Nephron (organoid): ENCODE data around the gene GXYLT1.
A peak's percentile ranks its signal among the peaks of the same experiment; 100 is the strongest.

Source experiments
- H3K27ac Mint-ChIP-seq, 3 experiments: 2 replicates each; pipeline ENCODE4 v1.8.0; 2020; ENCODE audit warnings: mixed read lengths in 3 of 3, mild to moderate bottlenecking in 2 of 3, moderate library complexity in 1 of 3
- H3K27me3 Mint-ChIP-seq: 2 replicates; pipeline ENCODE4 v1.8.0; 2021; ENCODE audit warnings: low read depth, mild to moderate bottlenecking, moderate library complexity, mixed read lengths
- H3K36me3 Mint-ChIP-seq: 2 replicates; pipeline ENCODE4 v1.8.0; 2020; ENCODE audit warnings: low read depth, mixed read lengths
- H3K4me1 Mint-ChIP-seq: 2 replicates; pipeline ENCODE4 v1.8.0; 2020; ENCODE audit warnings: mixed read lengths
- H3K4me3 Mint-ChIP-seq, 3 experiments: 2 replicates each; pipeline ENCODE4 v1.8.0; 2020; ENCODE audit warnings: mild to moderate bottlenecking in 3 of 3, mixed read lengths in 3 of 3, moderate library complexity in 2 of 3
- H3K9me3 Mint-ChIP-seq: 2 replicates; pipeline ENCODE4 v1.8.0; 2020; ENCODE audit warnings: mixed read lengths
- TF ChIP-seq, protein P1 (sequence below), 3 experiments: fragments of 200-600 bp; sonication (generic); IDR thresholded peaks; one replicate each; pipeline ENCODE4 v1.5.0; 2021; ENCODE audit warnings: antibody characterized with exemption in 3 of 3; ENCODE audit not compliant: unreplicated experiment in 3 of 3

Gene GXYLT1

DNA sequence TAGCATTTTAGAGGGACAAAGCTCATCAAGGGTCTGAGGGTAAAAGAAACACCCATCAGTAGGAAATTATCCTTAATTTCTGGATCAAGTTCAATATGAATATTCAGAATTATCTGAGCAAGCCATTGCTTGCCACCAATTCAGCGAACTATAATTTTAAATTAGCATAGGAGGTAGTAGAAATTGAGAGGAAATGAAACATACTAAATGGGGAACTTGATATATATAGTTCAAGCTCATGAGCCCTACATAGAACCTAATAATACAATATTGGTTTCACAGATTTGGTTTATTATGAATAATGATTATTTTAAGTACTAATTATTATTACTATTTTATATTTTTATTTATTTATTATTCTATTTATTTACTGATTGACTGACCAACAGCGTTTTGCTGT is 42.1 kb upstream of the GXYLT1 start:
- Mint-ChIP-seq H3K27ac (no peak overlapping the region), H3K4me3 (no peak overlapping the region), H3K9me3 (no peaks in the 10 kb centered on the region), H3K36me3 (peaks cover 21% of the 10 kb centered on the region), H3K4me1 (peaks cover 10% of the 10 kb centered on the region), H3K27me3 (no peaks in the 10 kb centered on the region)
- TF ChIP-seq, protein P1, sequence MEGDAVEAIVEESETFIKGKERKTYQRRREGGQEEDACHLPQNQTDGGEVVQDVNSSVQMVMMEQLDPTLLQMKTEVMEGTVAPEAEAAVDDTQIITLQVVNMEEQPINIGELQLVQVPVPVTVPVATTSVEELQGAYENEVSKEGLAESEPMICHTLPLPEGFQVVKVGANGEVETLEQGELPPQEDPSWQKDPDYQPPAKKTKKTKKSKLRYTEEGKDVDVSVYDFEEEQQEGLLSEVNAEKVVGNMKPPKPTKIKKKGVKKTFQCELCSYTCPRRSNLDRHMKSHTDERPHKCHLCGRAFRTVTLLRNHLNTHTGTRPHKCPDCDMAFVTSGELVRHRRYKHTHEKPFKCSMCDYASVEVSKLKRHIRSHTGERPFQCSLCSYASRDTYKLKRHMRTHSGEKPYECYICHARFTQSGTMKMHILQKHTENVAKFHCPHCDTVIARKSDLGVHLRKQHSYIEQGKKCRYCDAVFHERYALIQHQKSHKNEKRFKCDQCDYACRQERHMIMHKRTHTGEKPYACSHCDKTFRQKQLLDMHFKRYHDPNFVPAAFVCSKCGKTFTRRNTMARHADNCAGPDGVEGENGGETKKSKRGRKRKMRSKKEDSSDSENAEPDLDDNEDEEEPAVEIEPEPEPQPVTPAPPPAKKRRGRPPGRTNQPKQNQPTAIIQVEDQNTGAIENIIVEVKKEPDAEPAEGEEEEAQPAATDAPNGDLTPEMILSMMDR (IDR thresholded peaks at IDR 0.05; ENCODE audit: unreplicated experiment in 3 of 3) = no peak

DNA sequence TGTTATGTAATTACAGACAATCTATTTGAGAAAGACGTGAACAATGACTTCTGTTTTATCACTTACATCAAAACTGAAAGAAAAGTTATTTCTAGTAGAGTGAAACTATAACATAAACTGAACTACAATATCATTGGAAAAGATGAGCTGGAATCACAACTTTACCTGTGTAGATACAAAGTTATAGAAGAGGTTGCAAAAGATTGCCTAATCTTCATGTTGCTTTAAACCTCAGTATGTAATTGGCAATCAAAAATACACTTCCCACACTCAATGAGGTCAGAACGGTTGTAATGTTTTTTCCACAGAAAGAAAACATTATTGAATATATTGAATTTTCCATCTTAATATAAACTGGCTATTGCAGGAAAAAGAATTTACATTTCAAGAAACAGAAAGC is 37.7 kb upstream of the GXYLT1 start:
- TF ChIP-seq, protein P1 (IDR thresholded peaks at IDR 0.05; ENCODE audit: unreplicated experiment in 3 of 3) = no peak
- H3K36me3 Mint-ChIP-seq = peaks cover 42% of the 10 kb centered on the region
- peaks cover 10% of the 10 kb centered on the region for H3K4me1 Mint-ChIP-seq
- H3K27ac Mint-ChIP-seq = no peak overlapping the region
- H3K4me3 Mint-ChIP-seq = no peak overlapping the region
- no peaks in the 10 kb centered on the region for H3K27me3 Mint-ChIP-seq
- peaks cover 4% of the 10 kb centered on the region for H3K9me3 Mint-ChIP-seq

DNA sequence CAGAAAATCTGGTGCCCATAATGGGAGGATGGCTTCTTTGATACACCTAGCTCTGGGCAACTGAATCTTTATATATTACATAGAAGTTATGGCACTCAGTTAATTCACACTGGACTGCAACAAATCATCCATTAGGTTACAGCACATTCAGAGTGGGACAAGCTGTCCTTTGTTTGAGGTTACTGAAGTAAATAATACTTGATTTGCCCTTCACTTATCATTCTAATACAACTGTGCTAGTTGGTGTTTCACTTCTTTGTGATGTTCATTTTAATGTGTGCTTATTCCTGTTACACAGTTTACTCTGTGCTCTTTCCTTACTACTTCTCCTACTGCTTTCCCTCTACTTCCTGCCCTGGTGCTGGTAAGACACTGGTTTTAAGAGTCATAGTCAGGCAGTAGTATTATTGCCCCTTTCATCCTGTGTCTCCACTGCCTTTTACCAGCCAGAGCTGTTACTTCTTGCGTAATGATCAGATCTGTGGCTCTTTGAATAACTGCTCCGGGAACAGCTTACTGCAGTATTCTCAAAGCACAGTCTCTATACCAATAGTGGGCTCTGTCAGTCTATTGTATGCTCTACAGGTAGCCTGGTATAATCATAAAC is 36.4 kb upstream of the GXYLT1 start:
- H3K27ac Mint-ChIP-seq = peak overlapping the region; percentile 3 to 29 (median 14)
- no peaks in the 10 kb centered on the region for H3K27me3 Mint-ChIP-seq
- H3K4me1 Mint-ChIP-seq = peaks cover 10% of the 10 kb centered on the region
- peaks cover 55% of the 10 kb centered on the region for H3K36me3 Mint-ChIP-seq
- peaks cover 14% of the 10 kb centered on the region for H3K9me3 Mint-ChIP-seq
- no peak overlapping the region for H3K4me3 Mint-ChIP-seq
- TF ChIP-seq, protein P1 (IDR thresholded peaks at IDR 0.05; ENCODE audit: unreplicated experiment in 3 of 3) = no peak

DNA sequence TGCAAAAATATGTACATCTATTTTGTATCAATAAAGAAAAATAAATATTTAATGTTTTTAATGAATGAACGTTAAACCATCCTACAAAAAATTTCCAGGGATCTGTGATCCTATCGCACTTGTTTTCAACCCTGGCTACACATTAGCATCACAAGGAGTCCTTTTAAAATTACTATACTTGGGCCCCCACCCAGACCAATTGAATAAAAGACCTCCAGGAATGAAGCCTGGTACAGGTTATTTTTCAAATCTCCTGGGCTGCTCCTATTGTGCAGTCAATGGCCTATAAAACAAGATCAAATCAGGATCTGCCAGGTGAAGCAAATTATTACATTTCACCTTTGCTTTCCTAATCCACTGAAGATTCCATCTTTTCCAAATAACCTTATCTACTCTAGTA is 33.4 kb upstream of the GXYLT1 start:
- Mint-ChIP-seq H3K9me3 (peaks cover 22% of the 10 kb centered on the region), H3K27ac (no peak overlapping the region), H3K27me3 (no peaks in the 10 kb centered on the region), H3K4me3 (no peak overlapping the region), H3K36me3 (peaks cover 59% of the 10 kb centered on the region), H3K4me1 (peaks cover 1% of the 10 kb centered on the region)
- TF ChIP-seq, protein P1 (IDR thresholded peaks at IDR 0.05; ENCODE audit: unreplicated experiment in 3 of 3) = no peak

DNA sequence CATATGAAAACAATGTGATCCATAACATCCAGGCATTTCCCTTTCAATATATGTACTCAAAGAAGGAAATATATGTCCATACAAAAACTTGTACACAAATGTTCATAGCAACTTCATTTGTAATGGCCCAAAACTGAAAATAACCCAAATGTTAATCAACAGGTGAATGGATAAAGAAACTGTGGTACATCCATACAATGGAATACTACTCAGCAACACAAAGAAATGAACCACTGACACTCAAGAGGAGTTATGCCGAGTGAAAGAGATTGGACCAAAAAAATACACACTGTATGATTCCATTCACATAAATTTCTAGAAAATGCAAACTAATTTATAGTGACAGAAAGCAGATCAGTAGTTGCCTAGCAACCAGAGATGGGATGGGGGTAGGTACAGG is 30.3 kb upstream of the GXYLT1 start:
- peaks cover 61% of the 10 kb centered on the region for H3K36me3 Mint-ChIP-seq

More for the DNA sequence above, 30.3 kb upstream of the GXYLT1 start:
- Mint-ChIP-seq H3K27ac (no peak overlapping the region), H3K4me3 (no peak overlapping the region), H3K27me3 (no peaks in the 10 kb centered on the region), H3K4me1 (no peaks in the 10 kb centered on the region), H3K9me3 (peaks cover 22% of the 10 kb centered on the region)
- TF ChIP-seq, protein P1 (IDR thresholded peaks at IDR 0.05; ENCODE audit: unreplicated experiment in 3 of 3) = no peak
